ENCODE measurements around the gene SLC25A26. TPM values are rescaled to one million over a fixed set of nuclear protein-coding genes. Genes with fewer than 3 reads are reported as not detected.

SLC25A26 gene
- total RNA-seq, 3 donors from 2014 or later, result 19.3 to 31.4 (median 31.1) TPM

DNA sequence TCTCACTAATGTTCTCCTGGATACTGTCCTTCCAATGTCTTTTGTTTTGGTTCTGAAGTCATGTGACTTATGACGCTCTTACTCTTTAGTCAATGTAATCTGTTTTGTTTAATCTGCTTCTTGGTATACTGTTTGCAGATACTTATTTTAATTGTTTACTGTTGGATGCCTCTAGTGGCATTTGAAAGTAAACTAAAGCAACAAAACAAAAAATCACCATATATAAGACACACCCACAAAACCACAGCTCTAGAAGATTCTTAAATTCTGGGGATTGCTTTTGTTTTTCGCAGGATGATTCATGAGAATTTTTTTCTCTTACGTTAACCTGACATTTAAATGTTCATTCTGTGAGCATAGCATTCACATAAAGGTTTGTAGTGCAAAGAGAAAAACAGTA is 16.8 kb downstream of the SLC25A26 start:
- ATAC-seq, result no peak
- Mint-ChIP-seq H3K36me3 (ENCODE audit: insufficient read depth) (peaks cover 58% of the 10 kb centered on the region), H3K27me3 (ENCODE audit: low read depth) (no peaks in the 10 kb centered on the region), H3K4me3 (no peak overlapping the region), H3K9me3 (peaks cover 24% of the 10 kb centered on the region), H3K4me1 (ENCODE audit: low read depth) (peaks cover 21% of the 10 kb centered on the region)
- DNase-seq, result no peak

DNA sequence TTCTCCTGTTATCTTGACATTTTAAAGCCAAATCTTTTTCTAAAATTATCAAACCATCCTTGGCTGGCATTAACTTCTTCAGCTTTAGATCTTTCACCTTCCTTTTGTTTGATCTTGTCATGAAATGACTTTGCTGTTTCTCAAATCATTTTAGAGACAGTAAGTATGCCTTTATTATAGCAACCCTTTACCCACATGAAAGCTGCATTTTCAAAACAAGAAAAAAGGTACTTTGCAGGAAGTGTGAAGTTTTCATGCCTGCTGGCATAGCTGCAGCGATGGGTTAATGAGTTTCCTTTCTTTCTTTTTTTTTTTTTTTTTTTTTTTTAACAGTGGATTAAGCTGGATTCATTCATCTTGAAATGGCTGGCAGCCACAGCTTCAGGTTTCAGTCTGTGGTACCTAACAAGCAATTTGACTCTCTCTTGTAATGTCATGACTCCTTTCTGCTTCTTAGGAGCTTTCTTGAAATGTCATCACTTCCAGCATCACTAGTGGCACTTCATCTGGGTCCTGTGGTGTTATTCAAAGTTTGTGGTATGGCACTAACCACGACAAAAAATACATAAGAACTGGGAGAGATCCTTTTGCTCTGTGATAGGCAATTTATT is 18.8 kb downstream of the SLC25A26 start:
- Mint-ChIP-seq H3K4me3 (no peak overlapping the region), H3K27me3 (ENCODE audit: low read depth) (no peaks in the 10 kb centered on the region), H3K4me1 (ENCODE audit: low read depth) (peaks cover 19% of the 10 kb centered on the region), H3K36me3 (ENCODE audit: insufficient read depth) (peaks cover 61% of the 10 kb centered on the region), H3K9me3 (peaks cover 18% of the 10 kb centered on the region)
- DNase-seq (no peak), ATAC-seq (peak; percentile 86 to 94)

DNA sequence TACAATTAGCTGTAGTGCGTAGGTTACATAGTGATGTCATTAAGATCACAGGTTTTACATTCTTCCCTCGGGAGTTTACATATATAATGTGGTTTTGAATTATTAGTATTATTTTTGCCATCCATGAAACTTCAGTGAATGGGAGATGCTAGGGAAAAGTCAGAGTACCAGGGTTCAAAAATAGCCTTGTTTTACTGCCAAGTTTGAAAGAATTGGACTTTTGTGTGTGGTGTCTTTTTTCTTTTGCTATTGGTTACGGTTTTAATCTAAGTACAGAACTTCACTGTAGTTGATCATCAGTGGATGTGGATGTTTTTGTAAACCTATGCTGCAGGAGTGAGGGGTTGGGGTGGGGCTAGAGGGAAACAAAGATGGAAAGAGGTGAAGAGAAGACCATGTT is 20.7 kb downstream of the SLC25A26 start:
- DNase-seq (no peak), ATAC-seq (no peak)
- H3K9me3 Mint-ChIP-seq, result peaks cover 14% of the 10 kb centered on the region
- H3K27me3 Mint-ChIP-seq (ENCODE audit: low read depth), result no peaks in the 10 kb centered on the region
- H3K4me3 Mint-ChIP-seq, result no peak overlapping the region
- peaks cover 18% of the 10 kb centered on the region for H3K4me1 Mint-ChIP-seq (ENCODE audit: low read depth)
- peaks cover 65% of the 10 kb centered on the region for H3K36me3 Mint-ChIP-seq (ENCODE audit: insufficient read depth)

DNA sequence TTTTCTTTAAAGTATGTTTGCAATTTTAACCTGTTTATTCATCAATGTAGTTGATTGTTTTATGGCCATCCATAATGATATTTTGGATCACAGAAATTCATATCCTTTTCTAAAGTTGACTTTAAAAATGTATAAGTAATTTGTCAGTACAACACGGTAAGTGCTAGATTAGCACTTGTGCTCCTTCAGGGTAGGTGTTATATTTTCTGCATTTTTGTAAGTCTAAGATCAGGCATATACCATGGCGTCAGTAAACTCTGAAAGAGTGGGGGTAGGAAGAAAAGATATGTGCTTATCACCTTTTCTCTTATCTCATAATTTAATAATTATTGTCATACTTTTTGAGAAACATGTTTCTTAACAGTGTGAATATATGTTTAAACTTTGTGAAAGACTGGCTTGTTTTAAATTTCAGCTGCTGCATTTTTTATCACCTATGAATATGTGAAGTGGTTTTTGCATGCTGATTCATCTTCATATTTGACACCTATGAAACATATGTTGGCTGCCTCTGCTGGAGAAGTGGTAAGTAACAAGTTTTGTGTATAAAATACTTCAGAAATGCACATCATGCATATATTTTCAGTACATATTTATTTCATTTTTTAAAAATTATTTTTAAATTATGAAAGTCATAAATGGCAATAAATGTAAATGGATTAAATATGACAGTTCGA is 22.1 kb downstream of the SLC25A26 start:
- ATAC-seq (no peak), DNase-seq (no peak)
- H3K36me3 Mint-ChIP-seq (ENCODE audit: insufficient read depth), result peaks cover 61% of the 10 kb centered on the region
- H3K4me1 Mint-ChIP-seq (ENCODE audit: low read depth), result peaks cover 16% of the 10 kb centered on the region
- no peaks in the 10 kb centered on the region for H3K27me3 Mint-ChIP-seq (ENCODE audit: low read depth)
- H3K4me3 Mint-ChIP-seq, result no peak overlapping the region
- peaks cover 14% of the 10 kb centered on the region for H3K9me3 Mint-ChIP-seq

DNA sequence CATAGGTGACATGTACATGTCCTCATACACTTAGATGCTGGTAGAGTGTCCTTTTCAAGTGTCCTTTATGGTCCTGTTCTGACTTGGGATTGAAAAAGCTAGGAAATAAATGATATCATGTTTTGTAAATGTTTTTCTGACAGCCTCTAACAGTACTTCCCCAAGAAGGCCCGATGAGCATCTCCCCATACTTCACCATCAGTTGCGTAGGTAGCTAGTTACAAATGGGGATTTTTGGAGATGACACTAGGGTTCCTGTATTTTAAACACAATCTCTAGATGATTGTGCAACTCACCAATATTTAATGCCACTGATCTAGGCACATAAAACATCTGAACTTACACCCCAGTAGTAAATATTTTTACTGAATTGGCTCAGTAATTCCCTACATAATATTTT is 27.8 kb downstream of the SLC25A26 start:
- ATAC-seq (no peak), DNase-seq (no peak)
- Mint-ChIP-seq H3K36me3 (ENCODE audit: insufficient read depth) (peaks cover 34% of the 10 kb centered on the region), H3K27me3 (ENCODE audit: low read depth) (no peaks in the 10 kb centered on the region), H3K4me3 (no peak overlapping the region), H3K4me1 (ENCODE audit: low read depth) (no peaks in the 10 kb centered on the region), H3K9me3 (no peaks in the 10 kb centered on the region)

DNA sequence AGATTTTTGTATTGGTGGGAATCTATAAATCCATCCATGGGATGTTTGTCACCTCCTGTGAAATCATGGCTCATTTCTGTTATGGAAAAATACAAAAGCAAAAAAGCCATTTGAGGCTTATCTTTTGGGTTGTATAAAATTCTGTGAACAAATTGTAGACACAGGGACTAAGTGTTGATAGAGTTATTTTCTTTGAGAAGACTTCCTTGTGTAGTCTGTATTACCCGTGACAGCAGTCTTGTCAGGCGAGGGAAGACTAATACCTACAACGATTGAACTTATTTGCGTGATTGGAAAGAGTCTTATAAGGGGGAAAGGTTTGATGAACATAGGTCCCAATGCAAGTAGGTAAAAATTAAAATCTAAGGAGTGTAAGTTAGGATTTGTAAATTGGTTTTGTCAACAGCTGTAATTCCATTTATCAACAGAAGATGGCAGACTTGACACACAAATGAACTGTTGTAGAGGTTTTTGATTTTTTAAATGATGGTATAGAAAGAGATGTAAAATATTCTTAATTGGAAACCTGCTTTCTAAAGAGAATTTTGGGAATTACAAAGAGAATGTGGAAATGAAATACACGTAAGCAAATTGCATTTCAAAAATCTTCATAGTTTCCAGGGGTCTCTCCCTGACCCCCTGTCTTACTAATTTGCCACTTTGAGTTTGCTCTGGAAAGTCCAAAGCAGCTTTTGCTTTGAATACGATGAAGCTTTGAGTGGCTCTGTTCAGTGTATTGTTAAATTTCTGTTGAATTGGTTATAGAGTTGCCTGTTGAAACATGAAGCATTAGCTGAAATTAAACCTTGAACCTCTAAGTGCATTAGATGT is 33.2 kb downstream of the SLC25A26 start:
- DNase-seq, result no peak
- Mint-ChIP-seq H3K4me1 (ENCODE audit: low read depth) (peaks cover 4% of the 10 kb centered on the region), H3K36me3 (ENCODE audit: insufficient read depth) (peaks cover 19% of the 10 kb centered on the region), H3K27me3 (ENCODE audit: low read depth) (no peaks in the 10 kb centered on the region), H3K9me3 (no peaks in the 10 kb centered on the region), H3K4me3 (no peak overlapping the region)
- no peak for ATAC-seq

DNA sequence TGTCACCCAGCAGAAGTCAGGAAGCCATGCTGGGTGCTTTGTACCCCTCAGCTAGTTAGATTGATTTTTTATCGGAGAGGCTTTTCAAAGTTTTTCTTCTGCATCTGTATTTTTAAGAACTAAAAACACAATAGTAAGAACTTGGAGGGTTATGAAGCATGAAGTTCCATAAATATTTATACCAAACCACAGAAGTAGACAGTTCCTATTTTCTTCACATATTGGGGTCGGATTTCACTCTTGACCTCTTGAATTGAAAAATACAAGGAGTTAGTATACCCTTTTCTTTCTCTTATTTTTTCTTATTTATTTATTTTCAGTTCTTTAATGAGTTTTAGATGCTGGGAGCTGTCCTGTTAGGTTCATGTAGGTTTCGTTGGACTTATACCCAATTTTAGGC is 35.1 kb downstream of the SLC25A26 start:
- peaks cover 19% of the 10 kb centered on the region for H3K36me3 Mint-ChIP-seq (ENCODE audit: insufficient read depth)
- H3K9me3 Mint-ChIP-seq, result no peaks in the 10 kb centered on the region
- peaks cover 4% of the 10 kb centered on the region for H3K4me1 Mint-ChIP-seq (ENCODE audit: low read depth)
- no peak for ATAC-seq
- H3K4me3 Mint-ChIP-seq, result no peak overlapping the region
- no peaks in the 10 kb centered on the region for H3K27me3 Mint-ChIP-seq (ENCODE audit: low read depth)
- no peak for DNase-seq

DNA sequence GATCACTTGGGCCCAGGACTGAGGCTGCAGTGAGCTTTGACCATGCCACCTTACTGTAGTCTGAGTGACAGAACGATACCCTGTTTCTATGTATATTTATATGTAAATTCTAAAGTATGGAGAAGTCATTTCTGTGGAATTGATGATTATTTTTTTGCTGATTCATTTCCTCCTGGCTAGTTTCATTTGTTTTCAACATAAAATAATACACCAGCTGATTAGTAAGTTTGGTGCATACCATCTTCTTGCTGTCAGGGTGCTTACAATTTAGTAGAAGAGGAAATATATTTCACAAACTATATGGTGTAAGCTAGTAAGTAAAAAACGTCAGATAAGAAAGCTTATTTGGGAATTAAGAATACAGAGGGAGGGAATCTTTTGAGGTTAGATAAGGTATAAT is 36.0 kb downstream of the SLC25A26 start:
- no peak for DNase-seq
- Mint-ChIP-seq H3K27me3 (ENCODE audit: low read depth) (no peaks in the 10 kb centered on the region), H3K36me3 (ENCODE audit: insufficient read depth) (peaks cover 25% of the 10 kb centered on the region), H3K9me3 (no peaks in the 10 kb centered on the region), H3K4me3 (no peak overlapping the region), H3K4me1 (ENCODE audit: low read depth) (peaks cover 4% of the 10 kb centered on the region)
- ATAC-seq, result no peak

DNA sequence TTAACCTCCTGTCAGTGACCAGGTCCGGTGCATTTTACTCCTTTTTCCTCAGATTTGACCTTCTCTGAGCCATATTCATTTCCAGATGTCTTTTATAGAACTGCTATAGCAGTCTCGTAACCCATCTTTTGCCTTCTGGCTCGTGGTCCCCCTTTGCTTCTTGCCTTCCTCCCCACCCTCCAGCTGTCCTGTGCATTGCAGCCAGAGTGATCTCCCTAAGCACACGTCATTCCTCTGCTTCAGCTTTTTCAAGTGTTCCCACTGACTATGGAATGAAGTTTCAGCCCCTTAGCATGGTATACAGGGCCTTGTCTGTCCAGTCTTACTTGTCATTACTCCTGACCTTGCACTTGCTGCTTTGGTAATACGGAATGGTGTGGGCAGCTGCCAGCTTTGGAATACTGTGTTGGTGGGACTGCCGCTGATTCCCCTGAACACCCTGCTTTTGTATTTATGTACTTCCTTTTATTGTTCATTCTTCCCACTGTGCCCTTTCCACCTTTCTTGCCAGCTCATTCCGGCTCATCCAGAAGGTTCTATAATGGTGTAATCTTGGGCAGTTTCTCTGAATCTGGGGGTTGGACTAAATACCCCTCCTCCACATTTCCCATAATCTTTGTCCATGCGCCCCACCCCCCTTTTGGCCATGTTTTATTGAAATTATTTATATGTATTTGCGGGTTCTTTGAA is 38.9 kb downstream of the SLC25A26 start:
- Mint-ChIP-seq H3K9me3 (no peaks in the 10 kb centered on the region), H3K4me3 (no peak overlapping the region), H3K36me3 (ENCODE audit: insufficient read depth) (peaks cover 29% of the 10 kb centered on the region), H3K27me3 (ENCODE audit: low read depth) (no peaks in the 10 kb centered on the region), H3K4me1 (ENCODE audit: low read depth) (peaks cover 4% of the 10 kb centered on the region)
- ATAC-seq (no peak), DNase-seq (no peak)

DNA sequence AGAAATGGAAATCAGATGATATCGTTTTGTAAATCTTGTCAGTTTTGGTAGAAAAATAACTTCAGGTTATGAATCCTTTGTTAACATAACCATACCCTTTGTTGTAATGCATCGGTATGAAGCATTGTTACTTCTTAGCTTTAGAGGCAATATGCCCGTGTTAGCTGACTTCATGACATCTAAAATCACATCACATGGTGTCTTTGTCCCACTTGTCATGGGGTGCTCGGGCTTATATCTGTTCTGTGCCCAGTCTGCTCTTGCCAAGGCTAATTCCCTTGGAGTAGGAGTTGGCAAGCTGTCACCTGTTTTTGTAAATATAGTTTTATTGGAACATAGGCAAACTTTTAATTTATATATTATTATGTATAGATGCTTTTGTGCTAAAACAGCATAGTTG is 39.6 kb downstream of the SLC25A26 start:
- no peaks in the 10 kb centered on the region for H3K9me3 Mint-ChIP-seq
- H3K4me1 Mint-ChIP-seq (ENCODE audit: low read depth), result peaks cover 4% of the 10 kb centered on the region
- DNase-seq (no peak), ATAC-seq (no peak)
- H3K36me3 Mint-ChIP-seq (ENCODE audit: insufficient read depth), result peaks cover 30% of the 10 kb centered on the region
- H3K4me3 Mint-ChIP-seq, result no peak overlapping the region
- H3K27me3 Mint-ChIP-seq (ENCODE audit: low read depth), result no peaks in the 10 kb centered on the region

DNA sequence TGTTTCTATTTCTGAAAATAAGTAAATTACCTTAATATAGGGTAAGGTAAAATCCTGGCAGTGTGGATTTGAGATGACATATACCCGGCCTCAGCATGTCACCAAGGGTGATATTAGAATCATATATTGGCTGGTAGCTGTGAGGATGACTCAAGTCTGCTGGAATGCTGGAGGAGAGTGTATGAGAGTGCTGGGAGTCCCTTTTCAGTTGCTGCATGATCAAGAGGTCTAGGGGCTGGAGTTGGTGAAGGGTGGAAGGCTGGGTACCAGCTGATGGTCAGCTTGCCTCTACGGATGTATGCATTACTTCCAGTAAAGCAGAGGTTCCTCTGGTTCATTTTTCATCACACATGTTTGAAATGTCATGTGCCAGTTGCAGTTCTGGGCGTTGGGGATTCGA is 40.6 kb downstream of the SLC25A26 start:
- Mint-ChIP-seq H3K4me1 (ENCODE audit: low read depth) (peaks cover 2% of the 10 kb centered on the region), H3K36me3 (ENCODE audit: insufficient read depth) (peaks cover 30% of the 10 kb centered on the region), H3K27me3 (ENCODE audit: low read depth) (no peaks in the 10 kb centered on the region), H3K9me3 (no peaks in the 10 kb centered on the region), H3K4me3 (no peak overlapping the region)
- ATAC-seq, result no peak
- no peak for DNase-seq

DNA sequence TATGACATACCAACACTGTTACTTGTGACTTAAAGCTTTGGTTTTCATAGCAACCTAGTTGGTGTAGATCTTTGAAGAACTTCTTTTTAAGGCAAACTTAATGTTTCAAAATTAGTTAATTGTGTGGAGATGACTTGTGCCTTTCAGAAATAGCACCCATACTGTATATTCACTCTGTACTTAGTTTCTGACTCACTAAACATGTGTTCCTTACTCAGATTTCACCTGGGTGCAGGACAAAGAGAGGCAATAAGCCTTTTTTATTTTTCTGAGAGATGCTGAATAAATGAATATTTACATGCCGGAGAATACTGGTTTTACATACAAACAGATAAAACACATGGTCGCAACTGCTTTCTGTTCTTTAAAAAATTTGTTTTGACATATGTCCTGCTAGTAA is 44.8 kb downstream of the SLC25A26 start:
- ATAC-seq, result no peak
- H3K4me1 Mint-ChIP-seq (ENCODE audit: low read depth), result peaks cover 10% of the 10 kb centered on the region
- no peaks in the 10 kb centered on the region for H3K9me3 Mint-ChIP-seq
- DNase-seq, result no peak
- peaks cover 23% of the 10 kb centered on the region for H3K36me3 Mint-ChIP-seq (ENCODE audit: insufficient read depth)
- H3K27me3 Mint-ChIP-seq (ENCODE audit: low read depth), result no peaks in the 10 kb centered on the region
- no peak overlapping the region for H3K4me3 Mint-ChIP-seq

DNA sequence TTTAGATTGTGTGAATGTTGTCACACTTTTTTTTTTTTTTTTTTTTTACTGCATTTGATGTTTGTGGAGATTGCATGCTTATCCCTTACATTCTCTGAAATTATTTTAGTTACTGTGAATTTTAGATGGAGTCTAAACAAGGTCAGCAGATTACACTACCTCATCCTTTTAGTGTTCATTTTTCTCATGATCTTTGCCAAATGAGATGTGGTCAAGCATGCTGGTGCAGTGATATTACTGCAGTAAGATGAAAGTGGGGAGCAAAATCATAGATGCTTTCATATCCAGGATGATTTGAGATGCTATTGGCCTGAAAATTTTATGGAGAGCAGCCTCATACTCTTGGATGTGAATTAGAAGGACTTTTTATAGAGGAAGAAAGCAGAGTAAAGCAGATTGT is 45.8 kb downstream of the SLC25A26 start:
- Mint-ChIP-seq H3K9me3 (no peaks in the 10 kb centered on the region), H3K4me1 (ENCODE audit: low read depth) (peaks cover 10% of the 10 kb centered on the region), H3K4me3 (no peak overlapping the region), H3K27me3 (ENCODE audit: low read depth) (no peaks in the 10 kb centered on the region), H3K36me3 (ENCODE audit: insufficient read depth) (peaks cover 19% of the 10 kb centered on the region)
- DNase-seq (no peak), ATAC-seq (no peak)

DNA sequence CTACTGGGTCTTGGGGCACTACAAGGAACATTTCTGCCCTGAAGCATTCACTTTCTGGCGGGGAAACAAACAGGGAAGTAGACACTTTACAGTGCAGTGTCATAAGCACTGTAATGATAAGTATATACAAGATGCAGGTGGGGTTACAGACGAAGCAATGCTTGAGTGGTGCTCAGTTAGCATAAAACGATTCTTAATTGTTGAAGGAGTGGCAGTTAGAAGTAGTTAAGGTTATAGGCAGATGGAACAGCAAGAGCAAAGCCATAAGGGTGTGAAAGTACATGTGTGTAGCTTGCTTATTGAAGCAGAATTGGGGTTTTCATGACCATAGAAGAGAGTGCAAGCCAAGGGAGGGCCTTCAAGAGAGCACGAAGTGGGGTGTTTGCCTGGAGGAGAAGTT is 46.2 kb downstream of the SLC25A26 start:
- no peaks in the 10 kb centered on the region for H3K27me3 Mint-ChIP-seq (ENCODE audit: low read depth)
- H3K4me3 Mint-ChIP-seq, result no peak overlapping the region
- DNase-seq, result no peak
- H3K36me3 Mint-ChIP-seq (ENCODE audit: insufficient read depth), result peaks cover 17% of the 10 kb centered on the region
- no peaks in the 10 kb centered on the region for H3K9me3 Mint-ChIP-seq
- no peak for ATAC-seq
- H3K4me1 Mint-ChIP-seq (ENCODE audit: low read depth), result peaks cover 10% of the 10 kb centered on the region
